ENCODE data around the gene ELAC2.

Gene ELAC2

GRCh38 chr17:13016881-13017654, 759 bp downstream of the ELAC2 start:
- DNase-seq (ENCODE audit: low read depth in 2 of 3, low spot score in 2 of 3) = no peak

GRCh38 chr17:13014801-13015200, 3.0 kb downstream of the ELAC2 start:
- no peak for DNase-seq (ENCODE audit: low read depth in 2 of 3, low spot score in 2 of 3)

GRCh38 chr17:13010959-13011358, 6.9 kb downstream of the ELAC2 start:
- no peak for DNase-seq (ENCODE audit: low read depth in 2 of 3, low spot score in 2 of 3)

GRCh38 chr17:13008461-13008860, 9.4 kb downstream of the ELAC2 start:
- DNase-seq (ENCODE audit: low read depth in 2 of 3, low spot score in 2 of 3) = no peak

DNA sequence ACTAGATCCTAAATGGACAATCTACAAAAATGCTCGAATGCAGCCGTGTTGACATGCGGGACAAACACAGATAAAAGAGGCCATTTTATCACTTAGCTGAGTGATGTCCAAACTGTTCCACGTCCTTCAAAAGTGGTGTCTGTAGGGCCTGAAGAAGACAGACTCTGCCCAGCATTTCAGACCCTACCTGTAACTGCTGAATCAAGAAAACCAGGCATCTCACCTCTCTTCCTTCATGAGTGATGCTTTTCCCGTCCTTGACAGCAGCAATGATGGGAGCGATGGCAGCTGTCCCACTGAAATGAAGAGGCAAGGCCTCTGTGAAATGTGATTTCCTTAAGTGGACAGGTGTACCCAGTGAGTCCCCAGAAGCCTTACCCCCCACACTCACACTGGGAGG, 12.3 kb downstream of the ELAC2 start:
- DNase-seq (ENCODE audit: low read depth in 2 of 3, low spot score in 2 of 3) = no peak

DNA sequence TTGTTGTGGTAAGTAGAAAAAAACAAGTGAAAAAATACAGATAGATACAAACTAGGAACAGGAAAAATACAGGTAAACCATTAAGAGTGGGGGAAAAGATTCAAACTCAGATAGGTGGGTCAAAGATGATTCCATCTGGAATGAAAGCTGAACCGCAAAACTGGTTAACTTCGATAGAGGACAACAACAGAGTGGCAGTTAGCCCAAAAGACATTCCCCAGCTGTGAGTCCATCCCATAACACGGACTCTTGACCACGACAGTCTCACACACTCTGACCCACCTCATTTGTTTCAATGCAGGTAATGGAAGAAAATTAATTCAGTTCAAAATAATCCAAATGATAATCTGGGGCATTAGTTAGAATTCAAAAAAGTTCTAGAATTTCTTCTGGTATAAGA, 13.5 kb downstream of the ELAC2 start:
- no peak for DNase-seq (ENCODE audit: low read depth in 2 of 3, low spot score in 2 of 3)

DNA sequence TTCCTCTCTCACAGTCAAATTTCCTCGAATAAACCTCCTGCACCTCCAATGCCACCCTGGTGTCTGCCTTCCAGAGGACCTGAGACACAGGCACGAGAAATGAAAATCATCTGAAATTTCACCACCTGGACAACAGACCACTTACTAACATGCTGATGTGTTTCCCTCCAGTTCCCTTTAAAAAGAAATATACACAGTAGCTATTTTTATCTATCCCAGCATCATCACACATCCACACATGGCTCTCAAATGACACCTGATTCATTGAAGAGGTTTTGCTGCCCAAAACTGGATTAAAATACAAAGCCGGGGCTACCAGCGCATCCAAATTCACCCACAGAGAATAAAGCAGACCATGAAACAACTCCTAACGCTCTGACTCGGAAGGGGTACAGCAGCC, 13.9 kb downstream of the ELAC2 start:
- DNase-seq (ENCODE audit: low read depth in 2 of 3, low spot score in 2 of 3) = no peak

DNA sequence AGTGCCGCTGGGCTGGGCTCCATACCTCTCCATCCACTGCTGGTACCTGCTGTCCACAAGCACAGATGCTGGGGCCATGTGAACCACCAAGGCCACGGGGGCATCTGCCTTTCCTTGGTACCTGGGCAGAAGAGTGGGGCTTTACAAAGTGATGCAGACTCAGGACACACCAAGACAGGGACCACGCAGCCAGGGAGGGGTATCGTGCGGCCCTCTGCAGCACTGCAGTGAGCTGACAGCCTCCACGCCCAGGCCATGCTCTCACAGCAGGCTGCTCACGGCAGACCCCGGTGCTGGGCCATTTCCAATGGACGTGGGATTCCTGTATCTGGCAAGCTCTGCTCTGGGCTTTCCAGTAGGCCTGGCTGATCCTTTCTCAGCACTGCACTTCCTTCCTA, 14.4 kb downstream of the ELAC2 start:
- DNase-seq (ENCODE audit: low read depth in 2 of 3, low spot score in 2 of 3) = no peak

DNA sequence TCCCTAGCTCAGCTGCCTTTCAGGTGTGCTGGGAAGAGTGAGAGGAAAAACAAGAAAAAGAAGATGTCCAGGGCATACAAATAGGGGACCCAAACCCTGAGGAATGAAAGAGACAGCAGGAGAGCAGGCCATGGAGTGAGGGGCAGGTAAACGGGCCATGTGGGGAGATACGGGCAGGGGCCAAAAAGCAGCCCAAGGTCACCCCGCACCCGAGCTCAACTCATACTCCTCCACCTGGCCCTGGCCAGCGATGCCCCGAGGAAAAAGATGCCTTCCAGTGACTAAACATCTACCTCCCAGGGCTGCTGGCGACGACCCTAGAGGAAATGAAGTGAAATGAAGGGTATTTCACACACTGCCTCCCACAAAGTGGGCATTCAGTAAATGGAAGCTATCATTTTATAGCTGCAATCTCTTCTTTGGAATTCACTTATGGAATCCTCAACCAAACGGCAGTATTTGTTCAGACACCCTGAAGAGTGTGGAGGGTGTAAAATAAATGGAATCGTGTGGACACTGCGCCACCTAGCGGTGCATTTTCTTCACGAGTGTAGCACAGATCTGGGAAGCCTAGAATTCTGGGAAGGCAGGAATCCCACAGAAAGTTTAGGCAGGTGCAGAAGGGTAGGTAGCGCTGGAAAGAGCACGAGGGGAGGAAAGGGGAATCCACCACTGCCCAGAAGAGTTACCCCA, 14.9 kb downstream of the ELAC2 start:
- peak in 1 of 3 experiments; percentile 23 for DNase-seq (ENCODE audit: low read depth in 2 of 3, low spot score in 2 of 3)

DNA sequence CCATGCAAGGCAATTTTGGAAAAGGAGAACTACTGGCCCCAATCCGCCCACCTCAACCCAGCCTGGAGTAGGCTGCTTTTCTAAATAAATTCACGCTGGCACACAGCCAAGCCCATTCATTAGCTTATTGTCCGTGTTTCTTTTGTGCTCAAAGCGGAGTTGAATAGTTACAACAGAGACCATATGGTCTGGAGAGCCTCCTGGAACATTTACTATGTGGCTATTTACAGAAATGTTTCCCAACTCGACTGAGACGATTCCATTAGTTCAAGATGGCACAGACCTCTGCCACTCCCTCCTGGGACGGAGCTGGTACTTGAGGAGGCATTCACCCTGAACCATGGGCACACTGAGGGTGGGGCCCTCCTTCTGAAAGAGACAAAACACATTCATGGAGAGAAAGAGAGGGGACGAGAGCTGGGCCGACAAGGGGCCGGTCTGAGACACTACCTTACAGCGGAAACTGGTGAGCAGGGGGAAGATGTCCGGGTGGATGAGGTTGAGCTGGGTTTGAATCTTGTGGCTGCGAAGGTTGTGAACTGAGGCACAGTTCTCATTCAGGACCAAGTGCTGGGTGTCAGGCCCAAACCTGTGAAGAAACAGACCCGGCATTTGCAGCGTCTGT, 15.7 kb downstream of the ELAC2 start:
- no peak for DNase-seq (ENCODE audit: low read depth in 2 of 3, low spot score in 2 of 3)

DNA sequence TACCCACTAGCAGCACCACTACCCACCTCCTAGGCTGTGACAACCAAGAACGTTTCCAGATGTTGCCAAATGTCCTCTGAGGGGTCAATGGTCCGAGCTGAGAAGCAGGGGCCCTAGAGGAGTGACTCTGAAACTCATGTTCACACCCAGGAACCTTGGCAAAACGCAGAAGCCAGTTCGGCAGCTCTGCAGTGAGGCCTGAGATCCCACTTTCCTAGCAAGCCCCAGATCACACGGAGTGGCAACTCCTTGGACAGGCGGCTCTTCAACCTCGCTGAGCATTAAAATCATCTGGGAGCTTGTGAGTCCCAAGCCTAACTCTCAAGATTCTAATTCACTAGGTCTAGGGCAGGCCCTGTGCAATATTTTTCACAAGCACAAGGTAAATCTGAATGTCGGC, 17.3 kb downstream of the ELAC2 start:
- no peak for DNase-seq (ENCODE audit: low read depth in 2 of 3, low spot score in 2 of 3)

GRCh38 chr17:12998874-12999273, 19.0 kb downstream of the ELAC2 start:
- no peak for DNase-seq (ENCODE audit: low read depth in 2 of 3, low spot score in 2 of 3)

- no peak for DNase-seq (ENCODE audit: low read depth in 2 of 3, low spot score in 2 of 3)
Measured at GRCh38 chr17:12998461-12998860, 19.4 kb downstream of the ELAC2 start.

GRCh38 chr17:12996941-12997340, 20.9 kb downstream of the ELAC2 start:
- DNase-seq (ENCODE audit: low read depth in 2 of 3, low spot score in 2 of 3) = no peak

DNA sequence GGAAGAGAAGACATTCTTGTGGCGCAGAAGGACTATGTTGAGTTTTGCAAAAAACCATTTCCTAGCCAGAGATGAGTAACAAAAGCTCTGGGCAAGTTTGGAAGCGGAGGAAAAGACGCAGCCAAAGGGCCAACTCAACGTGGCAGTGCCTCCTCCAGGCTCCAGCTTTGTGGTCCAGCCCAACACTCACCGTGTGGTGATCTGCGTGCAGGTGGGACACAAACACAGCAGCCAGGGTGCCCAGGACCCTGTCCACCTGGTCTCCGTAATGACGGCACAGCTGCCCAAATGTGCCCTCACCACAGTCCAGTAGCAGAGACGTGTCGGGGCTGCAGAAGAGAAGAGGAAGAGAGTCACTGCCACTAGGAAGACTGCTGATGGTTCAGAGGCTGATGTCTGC, 21.5 kb downstream of the ELAC2 start:
- DNase-seq (ENCODE audit: low read depth in 2 of 3, low spot score in 2 of 3) = no peak

- no peak for DNase-seq (ENCODE audit: low read depth in 2 of 3, low spot score in 2 of 3)
Measured at GRCh38 chr17:12995896-12996295, 21.9 kb downstream of the ELAC2 start.

DNA sequence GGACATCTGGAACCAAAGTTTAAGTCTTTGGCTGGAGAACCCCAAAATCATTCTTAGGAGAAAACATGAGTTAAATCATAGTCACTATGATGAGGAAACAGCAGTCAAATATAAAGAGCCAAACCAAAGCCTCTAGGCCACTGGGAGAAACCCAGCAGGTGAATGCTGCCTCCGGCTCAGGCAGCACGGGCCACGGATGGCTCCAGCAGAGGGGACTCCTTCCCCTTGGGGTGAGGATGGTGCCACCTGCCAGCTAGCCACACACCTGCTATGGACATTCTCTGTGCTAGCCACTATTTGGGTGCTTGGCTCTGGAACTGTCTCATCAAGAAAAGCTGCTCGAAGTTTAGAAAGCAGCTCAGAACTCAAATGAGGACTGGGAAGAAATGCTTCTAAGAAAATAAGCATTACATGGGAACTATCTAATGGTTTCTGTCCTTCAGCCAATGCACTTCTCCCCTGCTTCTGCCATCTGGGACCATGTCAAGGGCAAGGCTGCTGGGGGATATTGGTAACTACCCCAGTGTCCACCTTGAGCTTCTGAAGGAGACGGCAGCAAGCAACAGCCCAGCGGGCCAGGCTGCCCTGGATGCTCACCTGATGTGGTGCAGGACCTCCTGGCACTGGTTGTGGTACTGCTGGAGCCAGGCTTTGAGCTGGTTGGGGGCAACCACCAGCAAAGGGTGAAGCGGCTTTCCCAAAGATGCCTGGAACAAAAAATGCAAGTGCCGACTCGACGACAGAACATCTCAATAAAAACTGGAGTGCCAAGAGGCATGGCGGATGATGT, 22.5 kb downstream of the ELAC2 start:
- DNase-seq (ENCODE audit: low read depth in 2 of 3, low spot score in 2 of 3) = no peak

GRCh38 chr17:12994341-12995074, 23.3 kb downstream of the ELAC2 start:
- DNase-seq (ENCODE audit: low read depth in 2 of 3, low spot score in 2 of 3) = no peak

DNA sequence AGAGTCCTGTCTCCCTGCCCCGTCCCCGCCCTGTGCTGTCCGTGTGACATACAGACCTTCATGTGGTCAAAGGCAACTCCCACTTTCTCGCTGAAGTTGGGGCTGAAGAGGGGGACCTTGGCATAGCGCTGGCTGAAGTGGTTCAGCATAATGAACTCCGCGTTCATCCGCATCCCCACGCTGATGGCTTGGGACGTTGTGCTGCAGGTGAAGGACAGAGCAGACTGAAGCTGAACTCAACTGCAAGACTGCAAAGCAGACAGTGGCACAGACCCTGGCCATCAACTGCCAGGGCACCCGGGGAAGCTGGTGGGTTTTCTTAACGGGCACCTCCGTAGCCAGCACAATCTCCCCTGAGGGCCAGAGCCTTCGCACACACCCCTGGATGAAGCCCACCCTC, 24.2 kb downstream of the ELAC2 start:
- no peak for DNase-seq (ENCODE audit: low read depth in 2 of 3, low spot score in 2 of 3)

DNA sequence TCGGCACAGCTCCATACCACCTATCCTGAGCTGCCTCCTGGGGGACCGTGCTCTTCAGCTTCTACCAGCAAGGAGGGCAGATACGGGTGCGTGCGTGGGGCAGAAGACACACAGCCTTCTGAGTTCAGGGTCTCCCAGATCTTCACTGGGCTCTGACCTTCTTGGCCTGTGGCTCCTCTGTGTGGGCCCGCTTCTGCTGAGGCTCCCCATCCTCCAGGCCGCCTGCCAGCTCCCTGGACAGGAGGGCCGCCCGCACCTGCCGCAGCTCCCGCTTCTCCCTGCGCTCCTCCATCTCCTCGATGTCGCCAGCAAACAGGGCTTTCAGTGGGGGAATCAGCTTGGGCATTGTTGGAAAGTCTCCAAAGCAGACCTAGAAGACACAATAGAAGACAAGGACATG, 25.2 kb downstream of the ELAC2 start:
- DNase-seq (ENCODE audit: low read depth in 2 of 3, low spot score in 2 of 3) = no peak

DNA sequence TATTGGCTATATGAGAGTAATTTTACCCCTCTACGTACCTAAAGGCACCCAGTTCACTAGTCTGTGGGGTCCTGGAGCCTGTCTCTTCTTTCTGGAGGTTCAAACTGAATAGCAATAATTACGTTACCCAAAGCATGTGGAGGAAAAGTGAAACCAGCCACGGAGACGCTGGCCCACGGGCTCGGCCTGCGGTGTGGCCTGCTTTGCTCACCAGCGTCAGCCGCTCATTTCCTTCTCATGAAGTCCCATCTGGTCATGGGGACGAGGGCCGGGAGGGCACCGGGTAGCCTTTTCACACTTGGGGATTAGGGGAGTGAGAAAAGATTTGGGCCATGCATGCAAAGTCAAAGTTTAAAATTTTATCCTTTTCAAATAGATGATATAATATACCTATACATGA, 26.9 kb downstream of the ELAC2 start:
- no peak for DNase-seq (ENCODE audit: low read depth in 2 of 3, low spot score in 2 of 3)
